AG04450 (cell line): ENCODE measurements around the gene TTC9B. TPM values are rescaled to one million over a fixed set of nuclear protein-coding genes. Genes with fewer than 3 reads are reported as not detected.

Source experiments
- CTCF ChIA-PET: fragments of 300-600, 350-600 bp; formaldehyde crosslinking; extraction: SDS; loops from one replicate; lab custom pipeline; 2022; ENCODE audit warnings: antibody characterized with exemption, inconsistent platforms; lab: Charles Lee
- POLR2A ChIA-PET: fragments of 350-600 bp; formaldehyde crosslinking; extraction: SDS; loops from one replicate; lab custom pipeline; 2021; ENCODE audit warnings: antibody characterized with exemption, inconsistent platforms; lab: Yijun Ruan, JAX
- DNase-seq: peaks from one replicate; pipeline ENCODE4 v3.0.0-alpha.2; 2011; ENCODE audit warnings: low read depth, low spot score
- H3K27ac ChIP-seq: one replicate; pipeline ENCODE4 v1.5.1; 2012; ENCODE audit warnings: low read depth, low read length, control low read depth
- H3K27me3 ChIP-seq: one replicate; pipeline ENCODE4 v1.6.0; 2012; ENCODE audit warnings: low read length; ENCODE audit not compliant: control insufficient read depth, insufficient read depth
- H3K4me3 ChIP-seq: 2 replicates; pipeline ENCODE4 v1.5.1; 2011; ENCODE audit warnings: mild to moderate bottlenecking, low read depth, low read length, control low read depth
- H3K9me3 ChIP-seq: 2 replicates; pipeline ENCODE4 v1.5.1; 2012; ENCODE audit warnings: low read length; ENCODE audit not compliant: control insufficient read depth, insufficient read depth
- CTCF ChIP-seq: IDR thresholded peaks from 2 replicates; pipeline ENCODE4 v1.5.1; 2011; ENCODE audit warnings: low read depth, low read length, control low read depth, inconsistent platforms
- polyA plus RNA-seq: library from polyadenylated mRNA; depleted of rRNA; stranded (reverse); fragments of >200 nt; gene quantifications from 2 replicates; pipeline ENCODE4 v1.2.3, GENCODE V29; 2011

TTC9B gene
- polyA plus RNA-seq, 1 experiment, result not detected

- CTCF ChIA-PET, result interaction anchor here (0.7 kb wide), 1 partner anchor 756 kb away, joined by 3 read pairs; no protein-coding TSS in a partner anchor
These were observed 1.5 kb downstream of the TTC9B start for GRCh38 chr19:40216777-40217026.

GRCh38 chr19:40216013-40216776 is 2.0 kb downstream of the TTC9B start:
- no peak overlapping the region for H3K27ac ChIP-seq
- DNase-seq, result no peak
- peaks cover 16% of the 10 kb centered on the region for H3K27me3 ChIP-seq
- CTCF ChIA-PET, result interaction anchor here (0.7 kb wide), 1 partner anchor 72 kb away, joined by 6 read pairs; no protein-coding TSS in a partner anchor
- POLR2A ChIA-PET, result no interaction called here
- no peak overlapping the region for H3K4me3 ChIP-seq
- no peaks in the 10 kb centered on the region; the same call in 1 of the 2 replicates for H3K9me3 ChIP-seq
- no peak for TF ChIP-seq CTCF

More at GRCh38 chr19:40216777-40217026, 1.5 kb downstream of the TTC9B start:
- no peak for DNase-seq
- POLR2A ChIA-PET, result no interaction called here
- H3K9me3 ChIP-seq, result no peaks in the 10 kb centered on the region; the same call in 1 of the 2 replicates
- H3K4me3 ChIP-seq, result no peak overlapping the region
- H3K27ac ChIP-seq, result no peak overlapping the region
- H3K27me3 ChIP-seq, result peaks cover 16% of the 10 kb centered on the region
- TF ChIP-seq CTCF, result no peak

- no peak for TF ChIP-seq CTCF
- ChIA-PET CTCF (no interaction called here), POLR2A (no interaction called here)
- no peak for DNase-seq
- Histone ChIP-seq H3K4me3 (no peak overlapping the region), H3K9me3 (no peaks in the 10 kb centered on the region; the same call in 1 of the 2 replicates), H3K27ac (no peak overlapping the region), H3K27me3 (peaks cover 16% of the 10 kb centered on the region)
These were observed 3.2 kb downstream of the TTC9B start for GRCh38 chr19:40214936-40215335.

- Histone ChIP-seq H3K27ac (no peak overlapping the region), H3K9me3 (no peaks in the 10 kb centered on the region; the same call in 1 of the 2 replicates), H3K27me3 (peaks cover 16% of the 10 kb centered on the region), H3K4me3 (no peak overlapping the region)
- ChIA-PET POLR2A (no interaction called here), CTCF (no interaction called here)
- DNase-seq, result no peak
- TF ChIP-seq CTCF, result no peak
These were observed 4.2 kb downstream of the TTC9B start for GRCh38 chr19:40213882-40214570.

GRCh38 chr19:40213251-40213829 is 4.8 kb downstream of the TTC9B start:
- peaks cover 16% of the 10 kb centered on the region for H3K27me3 ChIP-seq
- no peak for DNase-seq
- CTCF ChIA-PET, result no interaction called here
- TF ChIP-seq CTCF, result no peak
- POLR2A ChIA-PET, result no interaction called here
- H3K9me3 ChIP-seq, result no peaks in the 10 kb centered on the region; the same call in 1 of the 2 replicates
- no peak overlapping the region for H3K4me3 ChIP-seq
- H3K27ac ChIP-seq, result no peak overlapping the region
